Measurements from ENCODE around the gene PPT1.

PPT1 gene

GRCh38 chr1:40132383-40133311 is 35.6 kb upstream of the PPT1 start:
- no peak overlapping the region for H3K27ac ChIP-seq
- TF ChIP-seq CTCF (IDR thresholded peaks at IDR 0.05) (no peak), ZFX (IDR thresholded peaks at IDR 0.05; ENCODE audit: borderline replicate concordance) (no peak)

- TF ChIP-seq CTCF (IDR thresholded peaks at IDR 0.05) = no peak
- TF ChIP-seq ZFX (IDR thresholded peaks at IDR 0.05; ENCODE audit: borderline replicate concordance) = no peak
- no peak overlapping the region for H3K27ac ChIP-seq
Measured at GRCh38 chr1:40130892-40131291, 33.8 kb upstream of the PPT1 start.

GRCh38 chr1:40122855-40123254 is 25.8 kb upstream of the PPT1 start:
- TF ChIP-seq ZFX (IDR thresholded peaks at IDR 0.05; ENCODE audit: borderline replicate concordance) (no peak), CTCF (IDR thresholded peaks at IDR 0.05) (no peak)
- no peak overlapping the region for H3K27ac ChIP-seq

GRCh38 chr1:40120128-40120527 is 23.1 kb upstream of the PPT1 start:
- TF ChIP-seq CTCF (IDR thresholded peaks at IDR 0.05) (no peak), ZFX (IDR thresholded peaks at IDR 0.05; ENCODE audit: borderline replicate concordance) (no peak)
- H3K27ac ChIP-seq = no peak overlapping the region

GRCh38 chr1:40114400-40114799 is 17.3 kb upstream of the PPT1 start:
- TF ChIP-seq ZFX (IDR thresholded peaks at IDR 0.05; ENCODE audit: borderline replicate concordance) = no peak
- TF ChIP-seq CTCF (IDR thresholded peaks at IDR 0.05) = no peak
- H3K27ac ChIP-seq = no peak overlapping the region

GRCh38 chr1:40110389-40110788 is 13.3 kb upstream of the PPT1 start:
- TF ChIP-seq ZFX (IDR thresholded peaks at IDR 0.05; ENCODE audit: borderline replicate concordance) (no peak), CTCF (IDR thresholded peaks at IDR 0.05) (no peak)
- no peak overlapping the region for H3K27ac ChIP-seq

GRCh38 chr1:40107290-40107959 is 10.4 kb upstream of the PPT1 start:
- H3K27ac ChIP-seq = no peak overlapping the region
- TF ChIP-seq CTCF (IDR thresholded peaks at IDR 0.05) (no peak), ZFX (IDR thresholded peaks at IDR 0.05; ENCODE audit: borderline replicate concordance) (no peak)

All from 22Rv1 (cell line).